ENCODE data around the gene GPHB5.
"Not testable (repeated sequence)": the region's sequence is repeated elsewhere in the genome, so short reads cannot be mapped to it uniquely, and the experiment has no call there.

The GPHB5 gene

GRCh38 chr14:63318835-63319234, at the start of gene GPHB5:
GPHB5 (minus strand) TSS chr14:63318935; CDS start chr14:63317849, 1,086 bp downstream.
- no peak for DNase-seq (ENCODE audit: low read depth in 2 of 2)

- DNase-seq (ENCODE audit: low read depth in 2 of 2): no peak
Observed at GRCh38 chr14:63367742-63368364, 49.1 kb upstream of the GPHB5 start.

DNA sequence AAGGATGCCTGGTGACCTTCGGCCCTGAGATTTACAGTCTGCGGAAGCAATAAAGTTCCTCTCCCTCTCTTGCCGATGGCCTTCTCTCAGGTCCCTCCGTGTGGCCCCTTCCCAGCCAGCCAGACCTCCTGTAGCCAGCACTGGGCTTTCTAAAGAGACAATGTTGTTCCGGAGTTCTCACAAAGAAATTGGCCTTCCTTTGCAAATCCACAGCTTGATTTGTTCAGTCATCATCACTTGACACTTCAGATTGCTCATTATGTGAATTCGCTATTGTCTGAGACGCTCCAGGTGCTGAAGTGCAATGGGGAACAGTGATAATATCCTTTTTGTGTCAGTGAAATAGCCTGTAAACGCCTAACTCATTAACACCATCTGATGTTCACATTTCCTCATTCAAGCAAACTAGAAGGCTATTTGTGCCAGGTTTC, 43.7 kb upstream of the GPHB5 start:
- DNase-seq (ENCODE audit: low read depth in 2 of 2): no peak

- no peak for DNase-seq (ENCODE audit: low read depth in 2 of 2)
Observed at GRCh38 chr14:63361790-63362189, 43.1 kb upstream of the GPHB5 start.

DNA sequence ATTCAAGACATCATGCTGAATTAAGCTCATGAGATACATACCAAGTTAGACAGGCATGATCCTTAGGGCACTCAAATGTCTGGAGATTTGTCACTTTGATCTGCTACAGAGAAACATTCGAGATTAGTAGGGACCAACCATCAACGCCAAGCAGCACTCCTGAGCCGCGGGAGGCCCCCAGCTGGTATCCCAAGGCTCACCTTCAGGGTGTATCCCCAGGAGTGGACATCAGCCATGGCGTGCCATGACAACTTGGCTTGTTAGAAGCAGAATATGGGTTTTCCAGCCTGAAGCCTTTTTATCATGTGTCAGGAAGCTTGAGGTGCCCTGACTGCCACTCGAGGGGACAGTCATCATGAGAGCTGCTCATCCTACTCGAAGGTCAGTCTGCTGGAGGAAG, 39.1 kb upstream of the GPHB5 start:
- no peak for DNase-seq (ENCODE audit: low read depth in 2 of 2)

DNA sequence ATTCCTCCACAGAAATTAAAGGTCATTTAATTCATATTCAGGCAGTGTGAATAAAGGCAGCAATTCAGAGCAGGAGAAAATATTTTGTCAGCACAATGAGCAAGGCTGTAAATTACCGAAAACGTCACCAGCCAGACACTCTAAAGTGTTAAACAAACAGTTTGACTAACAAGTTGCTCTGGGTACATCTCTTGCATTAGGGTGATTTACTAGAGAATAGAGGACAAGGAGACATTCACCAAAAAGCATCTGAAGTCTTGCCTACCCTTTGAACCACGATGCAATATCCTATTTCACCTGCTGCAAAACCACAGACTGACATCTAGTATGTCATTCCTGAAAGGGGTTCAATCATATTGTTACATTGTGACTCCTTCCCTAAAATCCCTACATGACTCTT, 27.1 kb upstream of the GPHB5 start:
- DNase-seq (ENCODE audit: low read depth in 2 of 2): no peak

DNA sequence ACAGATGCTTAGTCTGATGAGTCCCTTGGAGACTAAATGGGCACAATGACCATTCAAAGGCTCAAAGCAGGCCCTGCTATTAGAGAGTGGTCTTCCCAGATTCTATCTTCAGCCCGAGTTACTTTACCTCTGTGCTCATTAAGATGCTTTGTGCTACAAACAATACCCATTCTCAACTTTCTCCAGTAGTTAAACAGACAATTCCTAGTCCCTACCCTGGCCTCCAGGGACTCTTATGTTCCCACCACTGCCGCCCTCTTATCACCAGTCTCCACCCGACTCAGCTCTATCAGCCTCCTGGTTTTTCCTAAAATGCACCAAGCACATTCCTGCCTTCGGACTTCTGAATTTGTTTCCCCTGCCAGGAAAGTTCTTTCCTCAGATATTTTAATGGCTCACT, 25.6 kb upstream of the GPHB5 start:
- no peak for DNase-seq (ENCODE audit: low read depth in 2 of 2)

DNA sequence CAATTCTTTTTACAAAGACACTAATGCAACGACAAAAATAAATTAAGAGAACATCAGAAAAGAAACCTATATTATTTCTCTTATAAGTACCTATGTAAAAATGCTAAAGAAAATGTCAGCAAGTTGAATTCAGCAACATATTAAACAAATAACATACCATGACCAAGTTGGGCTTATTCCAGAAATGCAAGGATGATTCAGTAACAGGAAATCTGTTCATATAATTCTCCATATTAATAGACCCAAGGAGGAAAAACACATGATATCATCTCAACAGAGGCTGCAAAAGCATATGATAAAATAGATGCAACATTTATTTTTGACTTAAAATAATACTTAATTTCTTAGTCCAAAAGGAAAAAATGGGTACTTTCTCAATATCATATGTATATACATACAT, 25.1 kb upstream of the GPHB5 start:
- no peak for DNase-seq (ENCODE audit: low read depth in 2 of 2)

GRCh38 chr14:63342371-63342770, 23.6 kb upstream of the GPHB5 start:
- no peak for DNase-seq (ENCODE audit: low read depth in 2 of 2)

GRCh38 chr14:63328787-63329737, 10.3 kb upstream of the GPHB5 start:
- DNase-seq (ENCODE audit: low read depth in 2 of 2): no peak

GRCh38 chr14:63326840-63327239, 8.1 kb upstream of the GPHB5 start:
- DNase-seq (ENCODE audit: low read depth in 2 of 2): no peak

GRCh38 chr14:63322897-63323573, 4.3 kb upstream of the GPHB5 start:
- no peak for DNase-seq (ENCODE audit: low read depth in 2 of 2)

- DNase-seq (ENCODE audit: low read depth in 2 of 2): no peak
Observed at GRCh38 chr14:63322472-63322871, 3.7 kb upstream of the GPHB5 start.

DNA sequence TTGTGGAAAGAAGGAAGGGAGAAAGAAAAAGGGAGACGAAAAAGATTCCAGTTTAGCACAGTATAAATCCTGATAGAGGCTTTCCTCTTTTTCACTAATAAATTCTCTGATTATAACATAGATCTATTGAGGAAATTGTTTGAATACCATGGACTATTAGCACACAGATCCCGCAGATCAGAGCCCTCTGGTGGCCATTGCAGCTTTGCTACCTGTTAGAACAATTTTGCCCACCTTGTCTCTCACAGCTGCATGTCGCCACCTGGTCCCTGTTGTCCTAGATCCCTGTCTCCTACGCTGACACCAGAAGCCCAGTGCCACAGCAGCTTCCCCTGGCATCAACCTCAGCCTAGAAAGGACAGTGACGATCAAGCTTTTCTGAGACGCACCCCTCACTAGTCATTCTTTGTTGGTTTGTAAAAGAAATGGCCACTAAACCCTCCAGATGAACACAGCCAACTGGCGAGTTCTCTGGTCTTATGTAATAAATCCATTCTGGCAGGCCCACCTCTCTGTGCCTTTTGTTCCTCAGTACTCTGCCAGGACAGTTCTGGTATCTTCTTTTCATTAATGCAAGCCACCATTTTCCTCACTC, 9.9 kb downstream of the GPHB5 start:
- peak in 1 of 2 experiments; percentile 2 for DNase-seq (ENCODE audit: low read depth in 2 of 2)

DNA sequence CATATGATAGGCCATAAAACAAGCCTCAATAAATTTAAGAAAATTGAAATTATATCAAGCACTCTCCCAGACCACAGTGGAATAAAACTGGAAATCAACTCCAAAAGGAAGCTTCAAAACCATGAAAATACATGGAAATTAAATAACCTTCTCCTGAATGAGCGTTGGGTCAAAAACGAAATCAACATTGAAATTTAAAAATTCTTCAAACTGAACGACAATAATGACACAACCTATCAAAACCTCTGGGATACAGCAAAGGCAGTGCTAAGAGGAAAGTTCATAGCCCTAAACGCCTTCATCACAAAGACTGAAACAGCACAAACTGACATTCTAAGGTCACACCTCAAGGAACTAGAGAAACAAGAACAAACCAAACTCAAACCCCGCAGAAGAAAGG, 14.3 kb downstream of the GPHB5 start:
- DNase-seq (ENCODE audit: low read depth in 2 of 2): not testable (repeated sequence)

DNA sequence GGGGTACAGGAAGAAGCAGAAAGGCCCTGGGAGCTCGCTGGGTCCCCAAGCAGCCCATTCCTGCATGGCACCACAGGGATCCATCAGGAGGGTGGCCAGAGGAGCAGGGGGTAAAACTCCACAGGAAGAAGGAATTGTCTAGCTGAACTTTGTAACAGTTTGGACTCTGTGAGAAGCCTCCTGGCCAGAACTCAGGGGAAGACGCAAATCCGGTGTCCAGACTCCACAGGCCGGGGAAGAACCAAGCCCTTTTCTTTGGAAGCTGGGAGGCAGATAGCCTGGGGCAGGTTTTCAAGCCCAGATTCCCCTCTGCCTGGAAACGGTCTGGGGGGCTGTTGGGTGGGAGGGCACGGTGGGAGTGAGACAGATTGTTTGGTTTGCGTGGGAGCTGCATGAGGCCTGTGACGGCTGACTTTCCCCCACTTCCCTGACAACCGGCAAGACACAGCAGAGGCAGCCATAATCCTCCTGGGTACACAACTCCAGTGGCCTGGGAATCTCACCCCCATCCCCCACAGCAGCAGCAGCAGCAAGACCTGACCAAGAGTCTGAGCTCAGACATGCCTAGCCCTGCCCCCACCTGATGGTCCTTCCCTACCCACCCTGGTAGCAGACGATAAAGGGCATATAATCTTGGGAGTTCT, 16.7 kb downstream of the GPHB5 start:
- no peak for DNase-seq (ENCODE audit: low read depth in 2 of 2)

DNA sequence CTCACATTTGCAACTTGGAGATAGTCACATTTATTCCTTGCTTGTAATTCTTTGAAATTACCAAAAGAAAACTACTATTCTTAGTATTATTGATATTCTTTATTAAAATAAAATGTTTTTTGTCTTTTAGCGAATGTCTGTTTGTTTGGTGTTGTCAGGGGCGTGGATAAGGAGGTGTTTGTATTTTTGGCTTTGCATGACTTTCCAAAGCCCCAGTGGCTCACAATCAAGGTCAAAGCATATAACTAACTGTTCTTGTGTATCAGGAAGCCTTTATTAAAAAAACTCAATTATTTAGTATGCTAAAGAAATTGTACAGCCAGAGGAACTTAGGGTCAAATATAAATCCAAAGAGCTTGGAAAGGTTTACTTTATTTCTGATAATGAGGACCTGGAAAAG, 17.9 kb downstream of the GPHB5 start:
- DNase-seq (ENCODE audit: low read depth in 2 of 2): no peak

DNA sequence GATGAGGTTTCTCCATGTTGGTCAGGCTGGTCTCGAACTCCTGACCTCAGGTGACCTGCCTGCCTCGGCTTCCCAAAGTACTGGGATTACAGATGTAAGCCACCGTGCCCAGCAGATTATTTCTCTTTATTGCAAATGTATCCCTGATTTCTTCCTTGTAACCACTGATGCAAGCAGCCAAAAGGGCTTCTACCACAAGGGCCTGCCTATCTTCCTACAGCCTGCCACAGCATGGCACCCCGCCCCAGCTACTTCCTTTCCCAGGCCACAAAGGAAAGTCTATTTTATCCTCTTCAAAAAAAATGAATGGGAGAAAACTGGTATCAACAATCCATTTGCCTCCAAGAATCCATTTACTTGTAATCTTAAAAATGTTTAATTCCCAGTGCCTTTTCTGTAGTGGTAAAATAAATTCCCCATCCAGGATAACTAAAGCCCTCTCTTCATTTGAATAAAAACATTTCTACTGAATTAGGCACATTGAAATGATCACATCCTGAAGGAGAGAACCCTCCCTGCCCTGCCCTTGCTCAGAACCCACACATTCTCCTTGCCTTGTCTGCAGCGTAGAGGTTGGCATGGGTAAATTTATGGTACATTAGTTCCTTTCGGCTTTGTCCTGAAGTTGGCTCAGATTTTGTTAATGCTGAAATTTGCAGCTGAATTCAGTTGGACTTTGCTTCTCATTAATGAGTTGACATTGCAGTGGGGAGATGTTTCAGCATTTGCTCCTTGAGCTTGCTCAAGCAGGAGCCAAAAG, 19.2 kb downstream of the GPHB5 start:
- DNase-seq (ENCODE audit: low read depth in 2 of 2): no peak

GRCh38 chr14:63297372-63298063, 21.2 kb downstream of the GPHB5 start:
- DNase-seq (ENCODE audit: low read depth in 2 of 2): no peak

DNA sequence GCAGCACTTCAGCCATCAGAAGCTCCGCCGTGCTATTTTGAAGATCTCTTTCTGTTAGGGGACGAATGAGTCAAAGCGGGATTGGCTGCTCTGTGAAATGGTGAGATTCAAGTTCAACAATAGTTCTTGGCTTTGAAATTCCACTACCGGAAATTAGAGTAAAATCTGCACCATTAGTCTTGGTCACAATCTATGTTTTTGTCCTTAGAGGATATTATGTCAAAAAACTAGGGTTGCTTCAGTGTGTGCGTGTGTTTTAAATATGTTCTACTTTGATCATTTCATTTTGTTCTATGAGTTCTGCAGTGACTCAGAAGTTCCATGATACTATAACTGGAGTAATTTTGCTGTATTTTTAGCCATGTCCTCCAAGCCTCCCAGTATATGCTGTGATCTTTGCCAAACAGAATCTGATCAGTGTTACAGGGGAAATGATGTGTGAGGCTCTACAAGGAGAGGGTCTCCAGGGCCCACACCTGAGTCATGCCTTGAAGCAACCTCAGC, 22.6 kb downstream of the GPHB5 start:
- no peak for DNase-seq (ENCODE audit: low read depth in 2 of 2)
